ENCODE data around the gene PPP1R8. TPM values are rescaled to one million over a fixed set of nuclear protein-coding genes. Genes with fewer than 3 reads are reported as not detected.
"Not testable (repeated sequence)": the region's sequence is repeated elsewhere in the genome, so short reads cannot be mapped to it uniquely, and the experiment has no call there.

Gene PPP1R8
- total and polyA plus RNA-seq, 3 donors from 2014 or later: 39.4 to 57.7 (median 49.4) TPM

- Histone ChIP-seq H3K4me1 (peaks cover 21% of the 10 kb centered on the region), H3K27ac (peak overlapping the region; percentile 57 to 81), H3K4me3 (no peak overlapping the region), H3K36me3 (ENCODE audit: low read depth, missing control alignments) (no peaks in the 10 kb centered on the region), H3K9me3 (no peaks in the 10 kb centered on the region), H3K27me3 (no peaks in the 10 kb centered on the region)
- TF ChIP-seq CTCF (IDR thresholded peaks at IDR 0.05) (no peak), POLR2A (IDR thresholded peaks at IDR 0.05) (no peak)
- no peak for DNase-seq
- 70 to 82% methylated on average over 11 of the region's 11 CpGs for WGBS, 2 donors
- intact Hi-C loops (cut with DNase I; ENCODE audit: low total_unique reads): no loop called here
These were observed 38.0 kb downstream of the PPP1R8 start for GRCh38 chr1:27868556-27868931.

GRCh38 chr1:27868932-27869718 lies 38.5 kb downstream of the PPP1R8 start:
- intact Hi-C loops (cut with DNase I; ENCODE audit: low total_unique reads): no loop called here
- no peak overlapping the region for H3K4me3 ChIP-seq
- peaks cover 21% of the 10 kb centered on the region for H3K4me1 ChIP-seq
- H3K9me3 ChIP-seq: no peaks in the 10 kb centered on the region
- H3K36me3 ChIP-seq (ENCODE audit: low read depth, missing control alignments): no peaks in the 10 kb centered on the region
- DNase-seq: no peak
- no peak for TF ChIP-seq POLR2A (IDR thresholded peaks at IDR 0.05)
- TF ChIP-seq CTCF (IDR thresholded peaks at IDR 0.05): no peak
- 54 to 74% methylated on average over 5 to 16 of the region's 16 CpGs for WGBS, 2 donors
- peak overlapping the region; percentile 57 to 81 for H3K27ac ChIP-seq
- no peaks in the 10 kb centered on the region for H3K27me3 ChIP-seq

GRCh38 chr1:27869719-27870085 lies 39.1 kb downstream of the PPP1R8 start:
- no peak for DNase-seq
- Histone ChIP-seq H3K4me3 (no peak overlapping the region), H3K27ac (peak overlapping the region; percentile 36 to 81), H3K36me3 (ENCODE audit: low read depth, missing control alignments) (no peaks in the 10 kb centered on the region), H3K4me1 (peaks cover 21% of the 10 kb centered on the region), H3K27me3 (no peaks in the 10 kb centered on the region), H3K9me3 (no peaks in the 10 kb centered on the region)
- intact Hi-C loops (cut with DNase I; ENCODE audit: low total_unique reads): no loop called here
- no peak for TF ChIP-seq CTCF (IDR thresholded peaks at IDR 0.05)
- TF ChIP-seq POLR2A (IDR thresholded peaks at IDR 0.05): no peak
- 50 to 78% methylated on average over 1 of the region's 1 CpG for WGBS, 2 donors

GRCh38 chr1:27871076-27871475 lies 40.5 kb downstream of the PPP1R8 start:
- H3K4me3 ChIP-seq; H3K27ac ChIP-seq; intact Hi-C loops (cut with DNase I; ENCODE audit: low total_unique reads); H3K36me3 ChIP-seq (ENCODE audit: low read depth, missing control alignments); H3K9me3 ChIP-seq; DNase-seq; H3K27me3 ChIP-seq: not testable (repeated sequence)
- 91 to 96% methylated on average over 7 of the region's 7 CpGs for WGBS, 2 donors
- peaks cover 22% of the 10 kb centered on the region for H3K4me1 ChIP-seq

- H3K4me3 ChIP-seq: peak within 1 kb of the TSS; percentile 61 to 77
- no peaks in the 10 kb centered on the region for H3K36me3 ChIP-seq (ENCODE audit: low read depth, missing control alignments)
- DNase-seq: peak; percentile 86
- TF ChIP-seq POLR2A (IDR thresholded peaks at IDR 0.05): no peak
- TF ChIP-seq CTCF (IDR thresholded peaks at IDR 0.05): no peak
- no peaks in the 10 kb centered on the region for H3K27me3 ChIP-seq
- intact Hi-C loops (cut with DNase I; ENCODE audit: low total_unique reads): no loop called here
- peaks cover 24% of the 10 kb centered on the region for H3K4me1 ChIP-seq
- H3K9me3 ChIP-seq: no peaks in the 10 kb centered on the region
- H3K27ac ChIP-seq: peak within 1 kb of the TSS; percentile 71 to 80
- WGBS, 2 donors: 7 to 30% methylated on average over 8 to 39 of the region's 53 CpGs
These were observed 41.6 kb downstream of the PPP1R8 start, which contains the start of gene THEMIS2 for GRCh38 chr1:27872059-27872801. Gene THEMIS2, plus strand, starts transcription at chr1:27872544. Its CDS starts 28 bp downstream, at chr1:27872572.
